ENCODE results near the gene PARVB.
A peak's percentile ranks its signal among the peaks of the same experiment; 100 is the strongest.

The PARVB gene

DNA sequence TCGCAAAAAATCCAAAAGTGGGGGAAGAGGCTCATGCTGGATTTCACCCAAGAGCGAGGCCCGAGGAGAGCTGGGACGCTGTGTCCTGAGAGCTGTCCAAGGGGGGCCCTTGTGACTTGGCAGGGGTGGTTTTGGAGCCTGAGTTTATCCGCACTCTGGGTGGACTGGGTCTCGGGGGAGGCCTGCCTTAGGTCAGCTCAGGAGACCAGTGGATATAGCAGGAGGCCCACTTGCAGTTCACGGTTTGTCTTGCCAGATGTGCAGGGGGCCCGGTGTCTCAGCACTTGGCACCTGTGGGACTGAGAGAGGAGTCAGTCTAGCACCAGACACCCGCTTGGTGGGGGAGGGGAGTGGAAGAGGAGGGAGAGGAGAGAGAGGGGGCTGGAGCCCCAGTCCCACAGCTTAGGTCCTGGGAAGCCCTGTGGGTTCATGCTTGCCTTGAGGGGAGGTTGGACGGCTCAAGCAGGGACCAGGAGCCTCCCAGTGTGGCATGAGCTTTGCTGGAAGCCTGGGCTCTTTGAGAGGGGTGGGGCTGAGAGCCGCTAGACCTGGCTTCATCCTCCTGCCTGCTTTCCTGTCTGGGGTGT lies 33.4 kb downstream of the PARVB start:
- no peak for DNase-seq

GRCh38 chr22:44063462-44064371 lies 39.6 kb downstream of the PARVB start:
- no peak for DNase-seq

GRCh38 chr22:44067033-44067432 lies 42.9 kb downstream of the PARVB start:
- no peak for DNase-seq

DNA sequence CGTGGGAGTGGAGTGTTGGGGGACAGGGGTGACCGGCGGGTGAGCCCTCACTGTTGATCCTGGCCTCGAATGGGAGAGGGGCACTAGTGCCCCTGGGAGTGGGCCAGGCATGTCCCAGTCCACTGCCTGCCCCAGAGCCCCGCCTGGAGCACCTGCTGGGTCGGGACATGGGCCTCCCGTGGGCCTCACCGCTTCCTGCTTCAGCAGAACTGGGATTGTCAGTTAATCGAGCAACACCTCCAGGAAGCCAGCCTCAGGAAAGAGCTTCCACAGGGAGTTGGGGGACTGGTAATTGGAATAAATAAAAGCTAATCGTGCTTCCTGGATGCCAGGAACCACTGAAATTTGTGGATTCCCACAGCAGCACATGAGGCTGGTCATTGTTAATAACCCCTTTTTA lies 43.8 kb downstream of the PARVB start:
- DNase-seq, result no peak

DNA sequence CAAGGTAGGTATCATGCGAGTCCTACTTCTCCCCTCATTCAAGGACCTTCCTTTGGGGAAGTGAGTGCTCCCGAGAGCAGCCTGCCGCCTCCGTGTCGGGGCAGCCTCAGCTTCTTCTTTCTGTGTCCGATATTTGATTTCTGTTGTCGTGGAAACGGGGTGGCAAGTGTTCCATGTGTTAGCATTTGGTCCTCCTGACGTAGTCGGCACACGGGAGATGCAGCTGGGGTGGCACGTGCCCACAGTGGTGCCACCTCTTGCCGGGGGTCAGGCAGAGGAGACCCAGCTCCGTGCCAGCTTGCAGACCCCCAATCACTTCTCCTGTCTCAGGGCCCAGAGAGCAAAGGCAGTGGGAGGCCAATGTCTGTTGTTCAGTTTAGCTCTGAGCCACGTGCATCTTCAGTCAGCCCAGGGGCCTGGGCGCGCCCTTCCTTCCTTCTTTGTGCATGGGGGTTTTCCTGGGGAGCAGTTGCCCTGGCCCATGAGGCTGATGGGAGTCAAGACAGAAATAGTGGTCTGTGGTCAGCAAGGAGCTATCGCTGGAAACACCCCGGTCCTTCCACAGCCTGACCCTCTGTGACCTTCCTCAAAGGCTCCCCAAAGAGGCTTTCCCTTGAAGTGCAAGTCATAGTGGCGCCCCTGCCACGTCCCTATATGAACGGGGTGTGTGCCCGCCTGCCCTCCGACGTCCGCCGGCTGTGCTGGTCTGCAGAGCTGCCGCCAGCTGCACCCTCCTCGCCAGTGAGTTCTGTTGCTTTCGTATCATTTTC lies 44.5 kb downstream of the PARVB start:
- DNase-seq, result no peak

GRCh38 chr22:44070029-44070428 lies 45.9 kb downstream of the PARVB start:
- DNase-seq, result no peak

GRCh38 chr22:44071781-44072326 lies 47.8 kb downstream of the PARVB start:
- DNase-seq, result no peak

- DNase-seq, result no peak
Measured at GRCh38 chr22:44074337-44074984, 50.4 kb downstream of the PARVB start.

- DNase-seq, result no peak
Measured at GRCh38 chr22:44075022-44075421, 50.9 kb downstream of the PARVB start.

DNA sequence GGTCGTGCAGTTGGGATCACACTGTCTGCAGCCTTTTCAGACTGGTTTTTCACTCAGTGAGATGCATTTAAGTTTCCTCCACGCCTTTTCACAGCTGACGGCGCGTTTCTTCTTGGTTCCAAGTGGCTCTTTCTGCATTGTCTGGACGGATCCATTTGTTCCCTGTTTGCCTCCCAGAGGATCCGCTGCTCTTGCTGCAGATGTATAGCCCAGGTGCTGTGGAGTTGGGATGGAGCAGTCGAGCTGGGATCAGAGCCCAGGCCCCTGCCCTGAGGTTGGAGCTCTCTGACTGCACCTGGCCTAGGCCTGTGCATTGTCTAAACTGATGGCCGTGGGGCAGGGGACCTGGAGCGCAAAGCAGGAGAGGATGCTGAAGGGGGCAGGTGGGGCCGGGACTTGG lies 51.6 kb downstream of the PARVB start:
- no peak for DNase-seq

DNA sequence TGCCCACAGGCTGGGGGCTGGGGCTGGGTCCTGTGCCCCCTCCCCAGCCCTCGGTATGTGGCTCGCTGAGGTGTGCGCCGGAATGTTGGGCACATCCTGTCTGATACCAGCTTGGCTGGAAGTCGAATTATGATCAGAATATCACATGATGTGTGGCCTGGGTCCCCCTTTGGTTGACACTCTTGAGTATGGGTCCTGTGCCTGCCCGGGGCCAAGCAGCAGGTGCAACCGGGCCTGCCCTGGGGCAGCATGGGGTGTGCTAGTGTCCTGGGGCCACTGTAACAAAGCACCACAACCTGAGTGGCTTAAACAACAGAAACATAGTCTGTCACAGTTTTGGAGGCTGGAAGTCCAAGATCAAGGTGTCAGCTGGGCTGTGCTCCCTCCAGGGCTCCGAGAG lies 52.7 kb downstream of the PARVB start:
- no peak for DNase-seq

GRCh38 chr22:44080936-44081861 lies 57.1 kb downstream of the PARVB start:
- peak; percentile 82 for DNase-seq

DNA sequence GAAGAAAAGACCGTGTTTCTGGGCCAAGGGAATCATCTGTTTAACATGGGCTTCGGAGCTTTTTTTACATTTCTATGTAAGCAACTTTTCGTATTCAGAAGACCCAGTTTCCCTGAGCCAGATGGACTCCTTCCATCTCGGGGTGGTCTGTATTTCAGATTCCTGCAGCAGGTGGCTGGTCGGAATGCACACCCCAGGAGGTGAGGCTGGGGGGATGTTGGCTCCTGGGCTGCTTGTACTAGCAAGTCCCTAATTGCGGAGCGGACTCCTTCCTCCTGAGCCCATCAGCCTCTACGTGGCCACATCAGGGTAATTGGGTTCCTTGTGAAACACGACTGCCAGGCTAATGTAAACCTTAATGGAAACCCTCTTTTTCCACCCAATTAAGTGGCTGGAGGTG lies 58.7 kb downstream of the PARVB start:
- DNase-seq, result no peak

DNA sequence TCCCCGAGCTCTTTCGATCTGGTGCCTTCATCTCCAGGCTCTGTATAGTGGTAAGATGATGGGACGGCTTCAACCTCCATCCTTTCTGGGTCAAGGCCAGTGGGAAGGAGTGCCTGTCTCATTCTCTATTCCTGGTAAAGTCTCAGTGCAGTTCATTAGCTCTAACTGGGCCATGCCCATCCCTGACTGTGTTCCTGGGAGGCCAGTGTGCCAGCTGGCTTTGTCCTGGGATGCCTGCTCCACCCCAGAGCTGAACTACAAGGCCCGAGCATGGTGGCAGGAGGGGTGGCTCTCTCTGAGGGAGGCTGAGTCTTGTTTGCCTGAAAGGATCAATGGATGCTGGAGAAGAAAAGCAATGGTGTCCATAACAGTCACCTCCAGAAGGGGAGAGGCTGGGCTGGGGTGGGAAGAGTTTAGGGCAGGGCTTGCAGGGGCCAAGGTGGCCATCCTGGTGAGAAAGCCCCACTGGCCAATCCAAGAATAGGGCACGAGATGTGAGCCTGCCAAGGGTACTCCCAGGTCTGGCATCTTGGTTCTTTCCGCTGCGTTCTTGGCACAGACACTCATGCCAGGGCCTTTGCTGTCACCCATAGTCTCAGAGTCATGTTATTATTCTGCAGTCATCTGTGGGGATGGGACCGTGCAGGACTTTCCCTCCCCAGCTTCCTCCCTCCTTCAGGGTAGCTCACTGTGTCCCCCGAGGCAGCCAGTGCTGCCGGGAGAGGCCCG lies 60.1 kb downstream of the PARVB start:
- no peak for DNase-seq

DNA sequence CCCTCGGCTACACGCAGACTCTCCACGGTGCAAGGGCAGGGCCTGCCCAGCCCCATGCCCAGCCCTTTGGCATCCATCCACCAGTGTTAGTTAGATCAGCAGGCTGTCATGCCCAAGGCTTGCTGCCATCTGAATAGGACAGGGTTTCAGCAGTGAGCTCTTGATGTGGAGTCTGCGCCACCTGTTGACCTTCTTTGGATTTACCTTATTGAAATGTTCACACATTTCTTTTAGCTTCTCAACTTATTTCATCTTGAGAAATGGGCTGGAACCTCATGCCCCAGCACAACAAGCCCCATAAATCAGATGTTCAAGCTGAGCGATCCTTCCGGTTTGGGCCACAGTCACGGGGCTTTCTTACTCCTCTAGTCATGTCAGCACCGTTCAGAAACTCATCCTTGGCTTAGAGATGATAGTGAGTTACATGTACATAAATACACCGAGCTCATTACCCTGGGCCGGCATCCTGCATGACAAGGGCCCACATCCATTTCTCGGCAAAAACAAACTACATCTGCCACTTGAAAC lies 61.7 kb downstream of the PARVB start:
- DNase-seq, result no peak

GRCh38 chr22:44086271-44087088 lies 62.4 kb downstream of the PARVB start:
- no peak for DNase-seq

DNA sequence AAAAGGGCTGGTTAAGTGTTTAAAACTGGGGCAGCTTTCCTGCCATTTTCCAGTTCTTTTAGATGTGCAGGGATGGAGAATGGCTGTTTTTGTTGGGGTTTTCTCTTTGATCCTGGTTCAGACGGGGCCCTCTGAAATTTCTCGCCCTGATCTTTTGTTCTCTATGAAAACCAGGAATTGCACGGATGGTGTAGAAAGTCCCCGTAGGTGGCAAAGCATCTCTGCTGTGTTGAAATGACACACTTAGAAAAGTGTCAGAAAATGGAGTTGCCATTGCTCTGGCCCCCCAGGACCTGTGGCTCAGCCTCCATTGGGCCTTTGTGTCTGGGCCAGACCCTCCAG lies 63.0 kb downstream of the PARVB start:
- no peak for DNase-seq

GRCh38 chr22:44088976-44089570 lies 65.0 kb downstream of the PARVB start:
- DNase-seq, result no peak

DNA sequence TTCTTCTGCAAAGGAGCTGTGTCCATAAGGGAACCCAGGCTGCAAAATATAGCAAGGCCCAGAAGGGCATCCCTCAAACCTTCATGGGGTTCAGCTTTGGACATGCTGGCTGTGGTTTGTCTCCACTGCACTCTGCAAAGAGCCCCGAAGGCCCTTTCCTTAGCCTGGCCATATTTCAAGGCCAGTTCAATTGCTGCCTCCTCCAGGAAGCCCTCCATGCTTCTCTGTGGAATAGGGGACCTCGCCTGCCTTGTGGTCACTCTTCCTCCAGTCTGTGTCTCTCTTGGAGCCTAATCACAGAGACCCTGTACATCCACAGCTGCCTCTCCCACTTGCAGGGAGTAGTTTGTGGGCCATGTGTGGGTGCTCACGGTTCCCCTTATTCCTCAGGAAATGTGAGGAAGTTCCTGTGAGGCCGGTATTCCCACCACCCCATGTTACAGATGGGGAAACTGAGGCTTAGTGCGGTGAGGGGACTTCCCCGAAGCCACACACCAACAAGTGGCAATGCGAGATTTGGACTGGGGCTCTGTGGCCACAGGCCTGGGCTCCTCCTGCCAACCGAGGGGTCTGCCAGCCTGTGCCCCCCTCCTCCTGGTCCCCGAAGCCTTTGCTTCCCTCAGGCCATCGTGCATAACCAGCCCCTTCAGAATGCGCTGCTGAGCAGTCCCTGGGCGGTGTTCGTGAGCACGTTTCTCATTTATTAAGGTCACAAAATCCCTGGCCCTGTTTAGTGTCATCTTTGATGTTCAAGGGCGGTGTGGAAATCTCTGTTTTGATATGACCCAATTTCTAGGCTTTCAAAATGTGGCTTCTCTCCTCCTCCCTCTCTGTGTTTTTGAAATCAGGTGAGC lies 65.8 kb downstream of the PARVB start:
- DNase-seq, result no peak

Data from NCI-H524 treated with DMSO at 0.1 percent for 48 hours (cell line).